GM12873 (cell line): ENCODE data around the gene CST8.

Experiments used
- TF ChIP-seq, protein P1 (sequence below): IDR thresholded peaks from 2 replicates; pipeline ENCODE4 v1.5.1; 2012; ENCODE audit warnings: low read depth, mild to moderate bottlenecking, moderate library complexity, low read length, control low read depth; ENCODE audit not compliant: insufficient read depth; ENCODE audit errors: missing control alignments

The CST8 gene

GRCh38 chr20:23456409-23456808, 34.5 kb upstream of the CST8 start:
- TF ChIP-seq, protein P1, sequence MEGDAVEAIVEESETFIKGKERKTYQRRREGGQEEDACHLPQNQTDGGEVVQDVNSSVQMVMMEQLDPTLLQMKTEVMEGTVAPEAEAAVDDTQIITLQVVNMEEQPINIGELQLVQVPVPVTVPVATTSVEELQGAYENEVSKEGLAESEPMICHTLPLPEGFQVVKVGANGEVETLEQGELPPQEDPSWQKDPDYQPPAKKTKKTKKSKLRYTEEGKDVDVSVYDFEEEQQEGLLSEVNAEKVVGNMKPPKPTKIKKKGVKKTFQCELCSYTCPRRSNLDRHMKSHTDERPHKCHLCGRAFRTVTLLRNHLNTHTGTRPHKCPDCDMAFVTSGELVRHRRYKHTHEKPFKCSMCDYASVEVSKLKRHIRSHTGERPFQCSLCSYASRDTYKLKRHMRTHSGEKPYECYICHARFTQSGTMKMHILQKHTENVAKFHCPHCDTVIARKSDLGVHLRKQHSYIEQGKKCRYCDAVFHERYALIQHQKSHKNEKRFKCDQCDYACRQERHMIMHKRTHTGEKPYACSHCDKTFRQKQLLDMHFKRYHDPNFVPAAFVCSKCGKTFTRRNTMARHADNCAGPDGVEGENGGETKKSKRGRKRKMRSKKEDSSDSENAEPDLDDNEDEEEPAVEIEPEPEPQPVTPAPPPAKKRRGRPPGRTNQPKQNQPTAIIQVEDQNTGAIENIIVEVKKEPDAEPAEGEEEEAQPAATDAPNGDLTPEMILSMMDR, result no peak

DNA sequence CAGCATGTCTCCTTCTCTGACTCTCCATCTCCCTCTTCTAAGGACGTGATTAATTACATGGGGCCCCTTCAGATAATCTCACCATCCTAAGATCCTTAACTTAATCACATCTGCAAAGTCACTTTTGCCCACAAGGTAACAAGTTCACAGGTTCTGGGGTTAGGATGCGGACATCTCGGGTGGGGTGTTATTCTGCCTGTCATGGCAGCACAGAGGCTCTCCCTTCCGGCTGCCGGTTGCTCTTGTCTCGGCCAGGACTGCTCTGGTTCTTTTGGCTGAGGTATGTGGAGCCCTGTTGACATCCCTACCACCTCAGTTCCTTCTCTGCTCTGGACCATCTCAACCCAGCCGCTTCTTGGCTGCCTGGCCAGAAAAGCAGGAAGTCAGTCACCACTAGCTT, 34.0 kb upstream of the CST8 start:
- TF ChIP-seq, protein P1, result no peak

DNA sequence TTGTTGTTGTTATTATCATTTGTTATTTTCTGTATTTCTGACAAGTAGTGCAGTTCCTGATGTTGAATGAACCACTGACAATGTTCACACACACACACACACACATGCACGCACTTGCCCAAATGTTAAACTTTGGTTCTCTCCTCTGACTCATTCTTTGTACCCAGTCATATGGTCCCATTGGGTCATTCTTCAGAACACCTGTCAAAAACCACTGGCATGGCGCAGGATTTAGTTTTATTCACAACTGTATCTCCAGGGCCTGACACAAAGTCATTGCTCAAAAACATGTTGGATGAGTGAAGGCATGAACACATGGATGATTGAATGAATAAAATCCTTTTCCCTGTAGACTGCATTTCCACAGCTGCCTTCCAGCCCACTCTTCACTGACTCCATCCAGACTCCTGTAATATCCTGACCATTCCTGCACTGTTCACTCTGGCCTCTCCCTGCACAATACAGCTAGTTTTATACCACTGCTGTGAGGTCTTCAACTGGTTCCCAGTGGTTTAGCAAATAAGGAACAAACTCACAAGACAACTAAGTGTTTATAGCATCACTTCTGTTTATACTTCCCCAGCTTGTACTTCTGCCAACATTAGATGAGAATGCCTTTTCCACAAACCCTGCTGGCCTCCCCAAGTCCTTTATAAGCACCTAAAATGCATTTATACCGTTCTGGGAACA, 31.3 kb upstream of the CST8 start:
- TF ChIP-seq, protein P1, result no peak

DNA sequence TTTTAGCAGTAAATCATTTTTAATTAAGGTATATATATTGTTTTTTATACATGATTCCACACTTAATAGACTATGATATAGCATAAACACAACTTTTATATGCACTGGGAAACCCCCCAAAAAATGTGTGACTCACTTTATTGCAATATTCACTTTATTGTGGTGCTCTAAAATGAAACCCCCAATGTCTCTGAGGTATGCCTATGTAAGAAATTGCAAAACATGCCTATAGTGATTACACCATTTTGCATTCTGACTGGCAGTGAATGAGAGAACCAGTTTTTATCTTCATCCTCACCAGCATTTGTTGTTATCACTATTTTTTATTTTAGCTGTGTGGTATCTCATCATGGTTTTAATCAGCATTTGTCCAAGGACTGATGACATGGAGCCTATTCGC, 29.7 kb upstream of the CST8 start:
- TF ChIP-seq, protein P1, result no peak

GRCh38 chr20:23475395-23475794, 15.5 kb upstream of the CST8 start:
- TF ChIP-seq, protein P1, result no peak

DNA sequence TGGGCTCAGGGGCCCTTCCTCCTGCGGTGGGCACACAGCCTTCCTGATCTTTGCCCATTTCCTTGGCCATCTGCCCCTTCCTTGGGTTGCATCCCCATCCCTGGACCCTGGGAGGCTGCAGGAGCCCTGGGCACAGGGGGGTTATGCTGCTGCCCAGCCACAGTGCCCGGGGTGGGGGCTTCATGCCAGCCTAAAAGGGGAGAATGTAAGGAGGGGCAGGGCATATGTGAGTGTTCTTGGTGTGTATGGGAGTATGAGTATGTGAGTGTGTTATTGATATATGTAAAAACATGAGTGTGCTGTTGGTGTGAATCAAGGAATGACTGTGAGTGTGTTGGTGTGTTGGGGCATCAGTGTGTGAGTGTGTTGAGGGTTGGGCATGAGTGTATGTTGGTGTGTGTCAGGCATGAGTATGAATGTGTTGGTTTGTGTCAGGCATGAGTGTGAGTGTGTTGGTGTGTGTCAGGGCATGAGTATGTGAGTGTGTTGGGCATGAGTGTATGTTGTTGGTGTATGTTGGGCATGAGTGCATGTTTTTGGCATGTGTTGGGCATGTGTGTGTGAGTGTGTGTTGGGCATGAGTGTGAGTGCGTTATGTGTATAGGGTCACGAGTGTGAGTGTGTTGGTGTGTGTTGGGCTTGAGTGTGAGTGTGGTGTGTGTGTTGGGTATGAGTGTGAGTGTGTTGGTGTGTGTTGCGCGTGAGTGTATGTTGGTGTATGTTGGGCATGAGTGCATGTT, 14.7 kb upstream of the CST8 start:
- TF ChIP-seq, protein P1, result no peak

GRCh38 chr20:23477223-23477622, 13.7 kb upstream of the CST8 start:
- TF ChIP-seq, protein P1, result no peak
